Smooth muscle cell (in vitro differentiated cells): ENCODE measurements around the gene RAB1A. TPM values are rescaled to one million over a fixed set of nuclear protein-coding genes. Genes with fewer than 3 reads are reported as not detected.

ENCODE experiments used
- DNase-seq: peaks from one replicate; lab custom pipeline; 2025; ENCODE audit not compliant: unreplicated experiment; lab: John Stamatoyannopoulos, UW
- H2AFZ ChIP-seq: fragments of 200-600 bp; sonication (generic); 2 replicates; pipeline ENCODE4 v1.6.0; 2016; ENCODE audit warnings: antibody characterized with exemption, low read depth, mild to moderate bottlenecking
- H3F3A ChIP-seq: fragments of 200-600 bp; sonication (generic); 2 replicates; pipeline ENCODE4 v1.6.0; 2017; ENCODE audit warnings: antibody characterized with exemption, low read depth
- H3K27ac ChIP-seq: fragments of 200-600 bp; sonication (generic); 2 replicates; pipeline ENCODE4 v1.5.1; 2016; ENCODE audit warnings: low read depth, mild to moderate bottlenecking
- H3K27me3 ChIP-seq: fragments of 200-600 bp; sonication (generic); 2 replicates; pipeline ENCODE4 v1.6.1; 2016; ENCODE audit warnings: low read depth, mild to moderate bottlenecking
- H3K36me3 ChIP-seq: fragments of 200-600 bp; sonication (generic); 2 replicates; pipeline ENCODE4 v1.5.1; 2016; ENCODE audit warnings: low read depth
- H3K4me1 ChIP-seq: fragments of 200-600 bp; sonication (generic); 2 replicates; pipeline ENCODE4 v1.5.1; 2016; ENCODE audit warnings: low read depth
- H3K4me2 ChIP-seq: fragments of 200-600 bp; sonication (generic); 2 replicates; pipeline ENCODE4 v1.6.0; 2016; ENCODE audit warnings: mild to moderate bottlenecking
- H3K4me3 ChIP-seq: fragments of 200-600 bp; sonication (generic); 2 replicates; pipeline ENCODE4 v1.5.1; 2016; ENCODE audit warnings: mild to moderate bottlenecking
- H3K79me2 ChIP-seq: fragments of 200-600 bp; sonication (generic); 2 replicates; pipeline ENCODE4 v1.6.0; 2016; ENCODE audit warnings: low read depth, mild to moderate bottlenecking
- H3K9ac ChIP-seq: fragments of 200-600 bp; sonication (generic); 2 replicates; pipeline ENCODE4 v1.6.0; 2016; ENCODE audit warnings: low read depth
- H3K9me3 ChIP-seq: fragments of 200-600 bp; sonication (generic); replicated peaks from 2 replicates; pipeline ENCODE4 v1.5.1; 2016; ENCODE audit warnings: low read depth
- H4K20me1 ChIP-seq: fragments of 200-600 bp; sonication (generic); 2 replicates; pipeline ENCODE4 v1.6.0; 2016; ENCODE audit warnings: low read depth
- CTCF ChIP-seq: fragments of 200-600 bp; sonication (generic); IDR thresholded peaks from 2 replicates; pipeline ENCODE4 v1.5.1; 2017; ENCODE audit warnings: borderline replicate concordance, mild to moderate bottlenecking, antibody characterized with exemption; ENCODE audit not compliant: insufficient read depth, poor library complexity, severe bottlenecking
- WGBS: methylation state at CpG from one replicate; pipeline ENCODE4 v1.1.7; 2016; ENCODE audit warnings: low lambda C conversion rate; 5-methylcytosine and 5-hydroxymethylcytosine counted together
- polyA plus RNA-seq: library from polyadenylated mRNA; unstranded; fragments of >200 nt; fragmentation: Nextera tagmentation; extraction: Ambion mirVana; gene quantifications from 2 replicates; pipeline ENCODE4 v1.2.1, GENCODE V29; 2016
- total RNA-seq: library from RNA; depleted of rRNA; stranded (reverse); fragments of >200 nt; gene quantifications from 2 replicates; pipeline ENCODE4 v1.2.3, GENCODE V29; 2014

RAB1A gene
- total and polyA plus RNA-seq, 2 experiments from 2014 or later = 250 to 361 TPM

- no peaks in the 10 kb centered on the region for H3K4me1 ChIP-seq
- no peak overlapping the region for H3K27ac ChIP-seq
- peaks cover 100% of the 10 kb centered on the region for H4K20me1 ChIP-seq
- H2AFZ ChIP-seq = no peak overlapping the region
- no peak overlapping the region for H3K9ac ChIP-seq
- DNase-seq = no peak
- no peak for TF ChIP-seq CTCF
- no peaks in the 10 kb centered on the region for H3K36me3 ChIP-seq
- peaks cover 100% of the 10 kb centered on the region for H3K79me2 ChIP-seq
- no peaks in the 10 kb centered on the region for H3K9me3 ChIP-seq
- H3K4me3 ChIP-seq = no peak overlapping the region
- H3K4me2 ChIP-seq = no peak overlapping the region
- 95% methylated on average over 5 of the region's 5 CpGs for WGBS
- no peaks in the 10 kb centered on the region for H3K27me3 ChIP-seq
- no peaks in the 10 kb centered on the region for H3F3A ChIP-seq
These were observed 22.4 kb downstream of the RAB1A start for GRCh38 chr2:65107530-65107929.

DNA sequence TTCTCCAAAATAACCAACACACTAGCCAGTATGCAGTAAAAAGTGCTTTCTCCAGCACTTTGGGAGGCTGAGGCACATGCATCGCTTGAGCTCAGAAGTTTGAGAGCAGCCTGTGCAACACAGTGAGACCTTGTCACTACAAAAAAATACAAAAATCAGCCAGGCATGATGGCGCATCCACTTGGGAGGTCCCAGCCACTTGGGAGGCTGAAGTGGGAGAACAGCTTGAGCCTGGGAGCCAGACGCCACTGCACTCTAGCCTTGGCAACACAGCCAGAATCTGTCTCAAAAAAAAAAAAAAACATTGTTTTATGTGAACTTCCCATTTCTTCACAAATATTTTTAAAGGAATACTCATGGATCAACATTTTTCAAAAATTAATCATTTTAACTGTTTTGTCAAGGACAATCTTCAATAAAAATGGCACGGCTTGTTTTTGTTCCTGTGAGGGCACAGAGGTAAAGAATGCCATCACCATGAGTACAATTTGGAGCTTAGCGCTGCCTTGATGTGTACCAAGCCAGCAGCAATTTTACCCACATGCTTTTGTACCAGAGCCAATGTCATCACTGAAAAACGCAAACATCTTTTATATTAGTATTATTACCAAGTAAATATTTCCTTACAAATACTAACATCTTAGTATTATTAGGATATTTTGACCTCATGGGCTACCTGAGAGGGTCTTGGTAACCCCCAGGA lies 26.7 kb downstream of the RAB1A start:
- Histone ChIP-seq H3F3A (no peaks in the 10 kb centered on the region), H3K36me3 (peaks cover 14% of the 10 kb centered on the region), H3K4me1 (no peaks in the 10 kb centered on the region), H3K27ac (no peak overlapping the region), H3K4me3 (no peak overlapping the region), H3K4me2 (no peak overlapping the region), H3K27me3 (no peaks in the 10 kb centered on the region), H3K9ac (no peak overlapping the region), H3K79me2 (peaks cover 100% of the 10 kb centered on the region), H2AFZ (no peak overlapping the region), H4K20me1 (peaks cover 100% of the 10 kb centered on the region), H3K9me3 (no peaks in the 10 kb centered on the region)
- WGBS = 96% methylated on average over 6 of the region's 6 CpGs
- TF ChIP-seq CTCF = no peak
- DNase-seq = no peak

DNA sequence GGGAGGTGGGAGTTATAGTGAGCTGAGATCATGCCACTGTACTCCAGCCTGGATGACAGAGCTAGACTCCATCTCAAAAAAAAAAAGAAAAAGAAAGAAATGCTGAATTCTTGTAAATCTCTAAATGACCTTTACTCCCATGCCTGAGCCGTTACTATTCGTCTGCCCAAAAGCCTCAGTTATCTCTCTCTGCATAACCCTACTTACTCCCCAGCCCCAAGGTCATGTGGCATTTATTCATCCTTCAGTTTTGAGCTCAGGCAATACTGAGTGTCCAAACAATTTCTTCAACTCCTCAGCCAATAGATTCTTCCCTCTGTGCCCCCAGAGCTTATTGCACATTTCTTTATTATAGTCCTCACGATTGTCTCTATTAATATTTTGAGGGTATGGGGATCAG lies 28.8 kb downstream of the RAB1A start:
- WGBS = 57% methylated on average over 3 of the region's 3 CpGs
- no peaks in the 10 kb centered on the region for H3K9me3 ChIP-seq
- H3F3A ChIP-seq = peaks cover 14% of the 10 kb centered on the region
- H3K4me1 ChIP-seq = no peaks in the 10 kb centered on the region
- H2AFZ ChIP-seq = no peak overlapping the region
- peak overlapping the region; percentile 24 for H3K27ac ChIP-seq
- H4K20me1 ChIP-seq = peaks cover 100% of the 10 kb centered on the region
- H3K9ac ChIP-seq = no peak overlapping the region
- TF ChIP-seq CTCF = no peak
- peaks cover 100% of the 10 kb centered on the region for H3K79me2 ChIP-seq
- no peak for DNase-seq
- no peak overlapping the region for H3K4me3 ChIP-seq
- peaks cover 21% of the 10 kb centered on the region for H3K36me3 ChIP-seq
- no peak overlapping the region for H3K4me2 ChIP-seq
- H3K27me3 ChIP-seq = no peaks in the 10 kb centered on the region

GRCh38 chr2:65098741-65099140 lies 31.2 kb downstream of the RAB1A start:
- TF ChIP-seq CTCF = no peak
- Histone ChIP-seq H3F3A (peaks cover 18% of the 10 kb centered on the region), H3K4me2 (no peak overlapping the region), H3K27me3 (no peaks in the 10 kb centered on the region), H3K9ac (no peak overlapping the region), H4K20me1 (peaks cover 100% of the 10 kb centered on the region), H3K4me3 (no peak overlapping the region), H3K36me3 (peaks cover 21% of the 10 kb centered on the region), H3K4me1 (no peaks in the 10 kb centered on the region), H3K9me3 (no peaks in the 10 kb centered on the region), H3K79me2 (peaks cover 100% of the 10 kb centered on the region), H2AFZ (no peak overlapping the region), H3K27ac (peak overlapping the region; percentile 17)
- 89% methylated on average over 5 of the region's 5 CpGs for WGBS
- DNase-seq = no peak
